SH-SY5Y (cell line): ENCODE data around the gene COL24A1.

Experiments
- GATA2 ChIP-seq: IDR thresholded peaks from 2 replicates; pipeline ENCODE4 v1.6.1; 2011; ENCODE audit warnings: mild to moderate bottlenecking, low read depth, low read length
- GATA3 ChIP-seq: IDR thresholded peaks from 2 replicates; pipeline ENCODE4 v1.6.1; 2011; ENCODE audit warnings: low read depth, mild to moderate bottlenecking, low read length, moderate library complexity

Gene COL24A1

DNA sequence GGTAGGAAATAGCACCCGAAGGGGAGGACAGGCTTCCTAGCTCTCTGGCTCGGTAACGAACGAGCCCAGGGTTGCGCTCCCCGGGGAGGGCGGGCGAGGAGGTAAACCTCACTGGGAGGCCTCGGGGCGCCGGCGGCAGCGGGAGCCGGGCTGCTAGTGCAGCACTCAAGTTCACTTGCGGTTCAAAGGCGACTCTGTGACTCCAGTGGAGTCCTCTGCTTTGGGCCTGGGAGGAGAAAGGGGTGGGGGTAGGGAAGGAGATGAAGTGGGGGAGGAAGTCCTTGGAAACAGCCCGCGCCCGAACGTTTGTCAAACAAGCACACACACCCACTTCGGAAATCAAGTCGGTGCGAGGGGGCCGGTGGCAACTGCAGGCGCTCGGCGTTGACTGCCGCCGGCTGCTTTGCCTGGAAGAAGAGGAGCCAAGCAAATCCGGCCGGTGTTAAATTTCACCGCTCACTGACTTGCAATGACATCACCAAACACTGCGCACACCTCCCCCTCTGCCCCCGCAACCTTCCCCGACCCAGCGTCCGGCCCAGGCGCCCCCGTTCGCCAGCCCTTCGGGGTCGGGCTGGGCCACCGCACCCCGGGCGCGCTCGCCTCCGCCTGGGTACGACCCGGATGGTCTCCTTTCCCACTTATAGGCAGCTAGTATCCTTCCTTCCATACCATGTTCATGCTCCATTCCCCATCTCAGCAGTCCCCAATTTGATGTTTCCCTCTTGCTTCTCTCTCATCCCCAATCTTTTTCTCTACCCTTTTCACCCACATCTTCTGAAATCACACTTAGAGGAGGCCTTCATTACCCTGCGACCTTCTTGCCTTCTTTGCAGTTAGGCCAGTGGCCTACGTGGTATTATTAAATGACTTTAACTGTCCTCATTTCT is at the start of gene COL24A1:
TSS of gene COL24A1 (minus strand) at position 207 of the 890 bp plus-strand sequence. CDS start 376 bp downstream, outside the sequence.
- TF ChIP-seq GATA2: no peak
- no peak for TF ChIP-seq GATA3

DNA sequence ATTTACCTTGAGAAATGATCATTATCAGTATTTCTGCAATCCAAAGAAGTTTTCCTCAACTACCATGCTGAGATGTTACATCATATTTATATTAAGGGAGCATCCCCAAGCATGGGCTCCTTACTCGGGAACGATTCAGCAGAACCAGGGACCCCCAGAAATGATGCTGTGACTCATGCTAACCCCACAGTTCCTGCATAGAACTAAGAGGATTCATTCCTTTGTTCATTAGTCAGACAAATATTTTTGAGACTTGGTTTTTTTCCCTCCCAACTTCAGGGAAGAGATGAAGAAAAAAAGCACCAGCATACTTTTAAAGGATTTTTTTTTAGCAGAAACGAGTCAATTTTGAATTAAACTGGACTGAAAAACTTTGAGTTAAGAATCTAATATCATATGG is 49.2 kb upstream of the COL24A1 start:
- TF ChIP-seq GATA2 (no peak), GATA3 (no peak)

DNA sequence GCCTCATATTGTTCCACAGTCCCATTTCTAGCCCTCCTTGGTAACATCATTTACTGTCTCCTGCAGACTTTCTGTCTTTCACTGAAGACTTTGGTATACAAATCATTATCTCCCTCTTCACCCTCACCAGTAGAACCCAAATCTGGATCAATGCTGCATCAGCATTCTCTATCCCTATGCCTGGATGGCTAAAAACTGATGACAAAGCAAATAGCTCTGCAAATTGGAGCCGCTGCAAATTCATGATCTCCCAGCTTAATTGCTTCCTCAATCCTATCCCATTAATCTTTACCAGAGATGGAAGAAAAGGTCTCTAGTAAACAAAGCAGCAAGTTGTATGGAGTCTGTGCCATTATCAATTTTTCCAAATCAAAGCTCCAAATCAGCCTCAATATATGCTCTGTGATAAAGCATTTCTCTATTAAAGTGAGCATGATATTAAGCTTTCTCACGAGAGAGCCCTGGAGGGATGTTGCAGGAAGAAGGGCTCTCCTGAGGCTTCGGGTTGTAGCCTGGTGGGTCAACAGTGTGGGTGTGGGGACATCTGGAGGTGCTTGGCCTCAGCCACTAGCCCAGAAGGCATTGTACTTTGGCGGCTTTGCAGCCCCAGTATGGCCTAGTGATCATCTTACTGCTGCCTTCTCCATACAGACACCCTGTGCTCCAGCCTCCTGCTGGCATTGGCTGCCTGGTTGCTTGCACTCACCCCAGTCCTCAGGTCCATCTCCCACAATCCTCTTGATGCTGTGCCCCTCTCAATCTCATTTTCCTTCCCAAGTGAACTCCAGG is 46.2 kb upstream of the COL24A1 start:
- TF ChIP-seq GATA2 (no peak), GATA3 (no peak)

GRCh38 chr1:86201311-86201710 is 44.7 kb upstream of the COL24A1 start:
- no peak for TF ChIP-seq GATA2
- TF ChIP-seq GATA3: no peak

DNA sequence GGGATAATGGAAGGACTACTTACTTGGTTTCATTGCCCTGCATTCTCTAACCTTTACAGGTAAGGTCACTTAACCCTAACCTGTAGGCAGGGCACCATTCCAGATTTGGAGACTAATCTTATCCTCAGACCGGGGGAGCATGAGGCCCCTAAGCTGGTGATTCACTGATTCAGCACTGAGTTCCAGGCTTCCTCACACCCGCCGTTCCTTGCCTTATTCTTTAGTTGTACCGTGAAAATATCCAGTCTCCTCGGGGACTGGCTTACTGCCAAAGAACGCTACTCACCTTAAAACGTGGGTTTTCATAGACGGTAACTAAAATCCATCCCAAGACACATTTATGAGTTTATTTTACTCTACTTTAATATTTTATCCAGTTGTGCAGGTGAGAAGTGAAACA is 44.3 kb upstream of the COL24A1 start:
- TF ChIP-seq GATA2 (no peak), GATA3 (no peak)

- no peak for TF ChIP-seq GATA3
- TF ChIP-seq GATA2: no peak
Observed at GRCh38 chr1:86197206-86197855, 40.8 kb upstream of the COL24A1 start.

- TF ChIP-seq GATA2 (no peak), GATA3 (no peak)
Observed at GRCh38 chr1:86195281-86195680, 38.7 kb upstream of the COL24A1 start.

DNA sequence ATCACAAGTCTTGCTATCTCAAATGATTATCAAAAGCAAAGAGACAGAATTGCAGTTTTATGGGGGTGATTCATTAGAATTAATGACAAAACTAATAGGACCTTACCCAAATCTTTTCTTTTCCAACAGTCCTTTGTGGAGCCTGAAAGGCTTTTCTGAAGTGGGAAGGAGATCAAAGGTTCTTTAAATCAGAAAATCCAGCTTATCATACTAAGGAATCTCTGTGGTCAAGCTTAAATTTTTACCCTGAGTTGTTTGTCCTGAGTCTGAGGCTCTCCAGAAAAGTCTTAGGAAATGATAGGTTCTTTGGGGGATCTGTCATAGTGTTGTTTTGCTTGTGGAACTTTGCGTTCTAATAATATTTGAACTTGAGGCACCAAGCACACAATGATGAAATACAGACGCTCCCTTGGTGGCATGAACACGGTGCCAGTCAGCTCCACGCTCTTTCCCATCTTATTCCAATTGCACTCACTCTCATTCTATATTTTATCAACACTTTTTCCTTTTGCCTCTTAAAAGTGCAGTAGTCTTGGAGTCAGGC is 38.0 kb upstream of the COL24A1 start:
- TF ChIP-seq GATA3 (no peak), GATA2 (no peak)

DNA sequence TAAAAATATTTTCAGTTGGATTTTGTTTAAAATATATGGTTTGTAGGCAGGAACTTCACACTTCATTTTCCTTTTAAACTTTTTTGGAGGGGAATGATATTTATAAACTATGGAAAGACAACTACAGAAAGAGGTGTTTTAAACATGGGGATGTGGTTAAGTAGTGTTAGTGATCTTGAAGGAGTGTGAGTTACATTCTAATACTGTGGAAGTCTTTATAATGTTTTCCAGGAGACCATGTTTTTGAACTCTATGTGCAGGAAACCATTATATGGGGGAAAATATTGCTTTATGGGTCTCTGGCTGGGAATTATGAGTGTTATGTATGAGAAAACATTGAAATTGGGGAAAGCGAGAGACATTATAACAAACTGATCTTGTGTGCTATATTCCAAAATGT is 35.8 kb upstream of the COL24A1 start:
- TF ChIP-seq GATA3: no peak
- TF ChIP-seq GATA2: no peak

- TF ChIP-seq GATA2: no peak
- no peak for TF ChIP-seq GATA3
Observed at GRCh38 chr1:86191958-86192357, 35.4 kb upstream of the COL24A1 start.

- TF ChIP-seq GATA3 (no peak), GATA2 (no peak)
Observed at GRCh38 chr1:86190873-86191272, 34.3 kb upstream of the COL24A1 start.

GRCh38 chr1:86184426-86184825 is 27.9 kb upstream of the COL24A1 start:
- TF ChIP-seq GATA3 (no peak), GATA2 (no peak)

DNA sequence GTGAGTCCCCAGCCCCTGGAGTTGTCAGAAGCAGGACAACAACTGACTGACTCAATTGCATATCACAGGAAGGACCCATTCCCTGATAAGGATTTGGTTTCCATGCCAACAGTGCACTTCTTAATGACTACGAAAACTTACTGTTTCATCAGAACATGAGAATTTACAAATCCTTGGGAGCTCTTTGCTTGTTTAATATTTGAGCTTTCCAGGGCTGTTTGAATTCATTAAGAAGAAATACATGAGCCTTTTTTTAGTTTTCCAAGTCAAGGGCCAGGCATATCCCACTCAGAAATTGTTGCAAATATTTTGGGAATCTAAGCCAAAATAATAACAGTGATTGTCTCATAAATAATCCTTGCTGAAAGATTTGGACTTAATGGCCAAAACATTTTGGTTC is 27.2 kb upstream of the COL24A1 start:
- no peak for TF ChIP-seq GATA3
- no peak for TF ChIP-seq GATA2

DNA sequence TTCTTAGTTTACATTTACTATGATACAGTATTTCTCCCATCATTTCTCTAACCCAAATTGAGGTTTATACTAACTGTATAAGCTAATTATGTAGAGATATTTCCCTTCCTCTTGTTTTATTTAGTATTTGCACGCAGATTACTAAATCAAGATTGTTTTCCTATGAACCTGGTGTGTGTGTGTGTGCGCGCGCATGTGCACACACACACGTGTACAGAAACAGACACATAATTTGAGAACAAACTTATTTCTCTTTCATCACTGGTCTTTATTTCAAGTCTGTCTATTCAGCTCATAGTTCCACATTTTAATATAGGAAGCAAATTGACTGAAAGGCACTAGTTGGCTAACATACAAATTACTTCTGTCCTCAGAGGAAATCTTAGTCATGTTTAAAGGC is 19.7 kb upstream of the COL24A1 start:
- no peak for TF ChIP-seq GATA3
- no peak for TF ChIP-seq GATA2
